Motor neuron (in vitro differentiated cells): ENCODE data around the gene KCNQ1. TPM values are rescaled to one million over a fixed set of nuclear protein-coding genes. Genes with fewer than 3 reads are reported as not detected.
A peak's percentile ranks its signal among the peaks of the same experiment; 100 is the strongest.
"Not testable (repeated sequence)": the region's sequence is repeated elsewhere in the genome, so short reads cannot be mapped to it uniquely, and the experiment has no call there.

Experiments used
- ATAC-seq, 8 experiments: fragments of 200-7000 bp; cut with Tn5 transposase; replicated peaks in 6 of 8; 2 replicates each; pipeline ENCODE4 v1.8.0; 2021; ENCODE audit warnings: mild to moderate bottlenecking in 8 of 8, moderate library complexity in 8 of 8
- H3K27ac ChIP-seq, 2 donors: fragments of 250-450 bp; sonication (Bioruptor Pico); 2 replicates each; pipeline ENCODE4 v1.9.0; 2021; ENCODE audit warnings: antibody characterized with exemption in 2 of 2, mild to moderate bottlenecking in 2 of 2, moderate library complexity in 1 of 2
- H3K4me1 ChIP-seq, 2 donors: fragments of 250-450 bp; sonication (Bioruptor Pico); replicated peaks in 1 of 2; 2 replicates each; pipeline ENCODE4 v1.6.1; 2021; ENCODE audit warnings: antibody characterized with exemption in 2 of 2, mild to moderate bottlenecking in 2 of 2, moderate library complexity in 1 of 2
- H3K4me3 ChIP-seq, 5 donors: fragments of 250-450 bp; sonication (Bioruptor Pico); 2 replicates each; pipeline ENCODE4 v1.9.0; 2021; ENCODE audit warnings: antibody characterized with exemption in 5 of 5, mild to moderate bottlenecking in 5 of 5, moderate library complexity in 4 of 5
- WGBS, 10 experiments: fragments of 450-650 bp; shearing (Covaris generic); methylation state at CpG; one replicate each; pipeline ENCODE4 v1.0.0; 2022; 5-methylcytosine and 5-hydroxymethylcytosine counted together
- in situ Hi-C, 9 experiments: fragments of 400-800 bp; cut with MboI; loops; one replicate each; pipeline ENCODE4 v1.15.0; 2021; ENCODE audit warnings: low sequenced_read_pairs in 9 of 9, low pct_unique_long_range_greater_than_20kb in 2 of 9; ENCODE audit not compliant: unreplicated experiment in 9 of 9
- total RNA-seq, 8 experiments: library from RNA; unstranded; fragments of 300-600 nt; gene quantifications; 2 replicates each; pipeline versions ENCODE4 v1.2.3 to v1.2.4, GENCODE V29; 2022

KCNQ1 gene
- total RNA-seq, 8 experiments from 2014 or later = 0.04 to 0.66 (median 0.20) TPM; not detected in 2

GRCh38 chr11:2468363-2469235, 23.8 kb downstream of the KCNQ1 start:
- Histone ChIP-seq H3K27ac (no peak overlapping the region), H3K4me1 (no peaks in the 10 kb centered on the region), H3K4me3 (no peak overlapping the region)
- ATAC-seq = no peak
- in situ Hi-C loops = no loop called here
- 33 to 85% (median 70%) methylated on average over 2 to 14 of the region's 21 CpGs; no CpG with 5 or more reads in 1 of the 10 experiments for WGBS, 10 experiments

- WGBS, 10 experiments = 25 to 100% (median 55%) methylated on average over 1 to 7 of the region's 7 CpGs; no CpG with 5 or more reads in 2 of the 10 experiments
- in situ Hi-C loops = no loop called here
- no peak for ATAC-seq
- Histone ChIP-seq H3K4me3 (no peak overlapping the region), H3K4me1 (no peaks in the 10 kb centered on the region), H3K27ac (no peak overlapping the region)
Measured at GRCh38 chr11:2470495-2470894, 25.7 kb downstream of the KCNQ1 start.

GRCh38 chr11:2471048-2471803, 26.4 kb downstream of the KCNQ1 start:
- WGBS, 10 experiments = 20 to 100% (median 71%) methylated on average over 1 to 5 of the region's 17 CpGs; no CpG with 5 or more reads in 3 of the 10 experiments
- no peaks in the 10 kb centered on the region for H3K4me1 ChIP-seq
- no peak for ATAC-seq
- H3K27ac ChIP-seq = no peak overlapping the region
- no peak overlapping the region for H3K4me3 ChIP-seq
- in situ Hi-C loops = no loop called here

- WGBS, 10 experiments = 50 to 92% (median 67%) methylated on average over 2 to 6 of the region's 6 CpGs; no CpG with 5 or more reads in 7 of the 10 experiments
- no peak overlapping the region for H3K4me3 ChIP-seq
- ATAC-seq = no peak
- H3K27ac ChIP-seq = no peak overlapping the region
- no peaks in the 10 kb centered on the region for H3K4me1 ChIP-seq
- in situ Hi-C loops = no loop called here
Measured at GRCh38 chr11:2471804-2472096, 26.9 kb downstream of the KCNQ1 start.

- Histone ChIP-seq H3K4me3 (no peak overlapping the region), H3K27ac (no peak overlapping the region), H3K4me1 (no peaks in the 10 kb centered on the region)
- 0 to 40% (median 20%) methylated on average over 1 to 2 of the region's 8 CpGs; no CpG with 5 or more reads in 7 of the 10 experiments for WGBS, 10 experiments
- ATAC-seq = peak in 1 of 8 experiments; percentile 44
- in situ Hi-C loops = no loop called here
Measured at GRCh38 chr11:2472428-2473186, 27.8 kb downstream of the KCNQ1 start.

GRCh38 chr11:2473361-2474058, 28.7 kb downstream of the KCNQ1 start:
- Histone ChIP-seq H3K4me3 (no peak overlapping the region), H3K27ac (no peak overlapping the region), H3K4me1 (no peaks in the 10 kb centered on the region)
- in situ Hi-C loops = no loop called here
- ATAC-seq = no peak
- 44 to 100% (median 83%) methylated on average over 1 to 6 of the region's 27 CpGs; no CpG with 5 or more reads in 4 of the 10 experiments for WGBS, 10 experiments

- no peak overlapping the region for H3K27ac ChIP-seq
- no peak overlapping the region for H3K4me3 ChIP-seq
- H3K4me1 ChIP-seq = no peaks in the 10 kb centered on the region
- 60 to 93% (median 63%) methylated on average over 1 to 8 of the region's 19 CpGs; no CpG with 5 or more reads in 4 of the 10 experiments for WGBS, 10 experiments
- in situ Hi-C loops = no loop called here
- ATAC-seq = peak in 6 of 8 experiments; percentile 22 to 81 (median 69)
Measured at GRCh38 chr11:2474059-2474901, 29.5 kb downstream of the KCNQ1 start.

GRCh38 chr11:2475136-2475918, 30.5 kb downstream of the KCNQ1 start:
- no peak for ATAC-seq
- in situ Hi-C loops = no loop called here
- WGBS, 10 experiments = 28 to 93% (median 65%) methylated on average over 5 to 17 of the region's 17 CpGs
- Histone ChIP-seq H3K4me1 (no peaks in the 10 kb centered on the region), H3K27ac (no peak overlapping the region), H3K4me3 (no peak overlapping the region)

- Histone ChIP-seq H3K4me1 (no peaks in the 10 kb centered on the region), H3K4me3 (no peak overlapping the region), H3K27ac (no peak overlapping the region)
- ATAC-seq = peak in 1 of 8 experiments; percentile 25
- in situ Hi-C loops = no loop called here
- 20 to 95% (median 63%) methylated on average over 1 to 3 of the region's 3 CpGs for WGBS, 10 experiments
Measured at GRCh38 chr11:2477254-2477653, 32.4 kb downstream of the KCNQ1 start.

GRCh38 chr11:2477936-2478335, 33.1 kb downstream of the KCNQ1 start:
- H3K4me1 ChIP-seq = no peaks in the 10 kb centered on the region
- H3K4me3 ChIP-seq = no peak overlapping the region
- WGBS, 10 experiments = 0 to 88% (median 55%) methylated on average over 1 to 8 of the region's 8 CpGs; no CpG with 5 or more reads in 1 of the 10 experiments
- in situ Hi-C loops = no loop called here
- no peak overlapping the region for H3K27ac ChIP-seq
- peak in 1 of 8 experiments; percentile 16 for ATAC-seq

- in situ Hi-C loops, H3K4me3 ChIP-seq, H3K27ac ChIP-seq, H3K4me1 ChIP-seq, ATAC-seq: not testable (repeated sequence)
- 20 to 100% (median 49%) methylated on average over 1 to 6 of the region's 6 CpGs for WGBS, 10 experiments
Measured at GRCh38 chr11:2480067-2480873, 35.5 kb downstream of the KCNQ1 start.
